ENCODE measurements around the gene NRL. TPM values are rescaled to one million over a fixed set of nuclear protein-coding genes. Genes with fewer than 3 reads are reported as not detected.
A peak's percentile ranks its signal among the peaks of the same experiment; 100 is the strongest.

The NRL gene
- total RNA-seq, 1 donor from 2014 or later = 5.5 TPM

GRCh38 chr14:24098927-24099813 is 15.6 kb downstream of the NRL start:
- H3K4me1 Mint-ChIP-seq = peaks cover 14% of the 10 kb centered on the region
- peaks cover 79% of the 10 kb centered on the region for H3K36me3 Mint-ChIP-seq (ENCODE audit: low read depth)
- TF ChIP-seq CTCF (IDR thresholded peaks at IDR 0.05) = no peak
- no peak for ATAC-seq (ENCODE audit: low read depth)
- intact Hi-C loops (cut with micrococcal nuclease) = loop anchor here (10.0 kb wide), 1 partner anchor 544 kb away; the partner anchor contains the start of genes THTPA and ZFHX2
- H3K27me3 Mint-ChIP-seq = no peaks in the 10 kb centered on the region
- no peak for DNase-seq
- POLR2A ChIA-PET = interaction anchor here (1.1 kb wide), 1 partner anchor 143 kb away, joined by 3 read pairs; the partner anchor contains the start of gene TINF2
- no peaks in the 10 kb centered on the region for H3K9me3 Mint-ChIP-seq
- H3K4me3 Mint-ChIP-seq = no peak overlapping the region
- H3K27ac Mint-ChIP-seq = no peak overlapping the region
- CTCF ChIA-PET = interaction anchor here (1.1 kb wide), 1 partner anchor 8 kb away, joined by 4 read pairs; no protein-coding TSS in a partner anchor

- Mint-ChIP-seq H3K4me3 (no peak overlapping the region), H3K4me1 (peaks cover 18% of the 10 kb centered on the region), H3K27ac (no peak overlapping the region), H3K9me3 (no peaks in the 10 kb centered on the region), H3K36me3 (ENCODE audit: low read depth) (peaks cover 71% of the 10 kb centered on the region), H3K27me3 (no peaks in the 10 kb centered on the region)
- CTCF ChIA-PET = interaction anchor here (2.4 kb wide), 1 partner anchor 11 kb away, joined by 9 read pairs; no protein-coding TSS in a partner anchor
- POLR2A ChIA-PET = interaction anchor here (0.5 to 1.8 kb wide), 4 partner anchors 9 to 113 kb away, joined by 4 to 9 read pairs (median 4); partner anchors contain the start of genes DCAF11 and NRL
- ATAC-seq (ENCODE audit: low read depth) (no peak), DNase-seq (no peak)
- intact Hi-C loops (cut with micrococcal nuclease) = loop anchor here (10.0 kb wide), 1 partner anchor 544 kb away; the partner anchor contains the start of genes THTPA and ZFHX2
- TF ChIP-seq CTCF (IDR thresholded peaks at IDR 0.05) = no peak
These were observed 16.4 kb downstream of the NRL start for GRCh38 chr14:24098229-24098926.

GRCh38 chr14:24096545-24097181 is 18.1 kb downstream of the NRL start:
- peaks cover 25% of the 10 kb centered on the region for H3K4me1 Mint-ChIP-seq
- ATAC-seq (ENCODE audit: low read depth) = no peak
- intact Hi-C loops (cut with micrococcal nuclease) = loop anchor here (10.0 kb wide), 1 partner anchor 542 kb away; the partner anchor contains the start of genes THTPA and ZFHX2
- no peaks in the 10 kb centered on the region for H3K27me3 Mint-ChIP-seq
- peaks cover 58% of the 10 kb centered on the region for H3K36me3 Mint-ChIP-seq (ENCODE audit: low read depth)
- H3K4me3 Mint-ChIP-seq = peak overlapping the region; percentile 24
- no peaks in the 10 kb centered on the region for H3K9me3 Mint-ChIP-seq
- DNase-seq = no peak
- ChIA-PET POLR2A (interaction anchor here (0.7 to 7.4 kb wide), 13 partner anchors 10 to 1002 kb away, joined by 3 to 138 read pairs (median 9); partner anchors contain the start of genes DCAF11, IRF9, NRL and PSME1), CTCF (interaction anchor here (1.0 to 2.4 kb wide), 2 partner anchors 12 to 39 kb away, joined by 5 to 9 read pairs; no protein-coding TSS in a partner anchor)
- H3K27ac Mint-ChIP-seq = peak overlapping the region; percentile 99
- TF ChIP-seq CTCF (IDR thresholded peaks at IDR 0.05) = no peak

- peak; percentile 61 for DNase-seq
- peak; percentile 57 for ATAC-seq (ENCODE audit: low read depth)
- Mint-ChIP-seq H3K27me3 (no peaks in the 10 kb centered on the region), H3K9me3 (no peaks in the 10 kb centered on the region), H3K36me3 (ENCODE audit: low read depth) (peaks cover 47% of the 10 kb centered on the region), H3K4me3 (peak overlapping the region; percentile 99), H3K27ac (peak overlapping the region; percentile 99), H3K4me1 (peaks cover 29% of the 10 kb centered on the region)
- no peak for TF ChIP-seq CTCF (IDR thresholded peaks at IDR 0.05)
- ChIA-PET CTCF (interaction anchor here (0.6 to 7.9 kb wide), 6 partner anchors 10 to 1107 kb away, joined by 3 to 138 read pairs (median 8); partner anchors contain the start of genes DCAF11, NRL, PSME2 and RNF31), POLR2A (interaction anchor here (0.9 to 7.4 kb wide), 24 partner anchors 9 to 1001 kb away, joined by 4 to 138 read pairs (median 14); partner anchors contain the start of genes CARMIL3, CBLN3, CHMP4A and DCAF11)
- intact Hi-C loops (cut with micrococcal nuclease) = loop anchor here (1.0 to 10.0 kb wide), 6 partner anchors 13 to 541 kb away; partner anchors contain the start of genes DCAF11, IRF9, NRL and THTPA
These were observed 19.3 kb downstream of the NRL start for GRCh38 chr14:24095271-24096068.
